GM23248 (cell line): ENCODE data around the gene ERICH3. TPM values are rescaled to one million over a fixed set of nuclear protein-coding genes. Genes with fewer than 3 reads are reported as not detected.

Source experiments
- DNase-seq: peaks from one replicate; pipeline ENCODE4 v3.0.0-alpha.2; 2015
- H2AFZ ChIP-seq: fragments of 200-600 bp; sonication (generic); 2 replicates; pipeline ENCODE4 v1.6.1; 2016; ENCODE audit warnings: antibody characterized with exemption
- H3F3A ChIP-seq: fragments of 200-600 bp; sonication (generic); 2 replicates; pipeline ENCODE4 v1.6.1; 2016; ENCODE audit warnings: mild to moderate bottlenecking, antibody characterized with exemption, mixed run types; ENCODE audit not compliant: insufficient read depth
- H3K27ac ChIP-seq: fragments of 200-600 bp; sonication (generic); 2 replicates; pipeline ENCODE4 v1.5.1; 2016; ENCODE audit warnings: mild to moderate bottlenecking
- H3K27me3 ChIP-seq: fragments of 200-600 bp; sonication (generic); replicated peaks from 2 replicates; pipeline ENCODE4 v1.6.1; 2016; ENCODE audit warnings: mild to moderate bottlenecking; ENCODE audit not compliant: insufficient read depth
- H3K36me3 ChIP-seq: fragments of 200-600 bp; sonication (generic); 2 replicates; pipeline ENCODE4 v1.6.1; 2016; ENCODE audit warnings: low read depth, mild to moderate bottlenecking
- H3K4me1 ChIP-seq: fragments of 200-600 bp; sonication (generic); 2 replicates; pipeline ENCODE4 v1.6.1; 2016; ENCODE audit warnings: mild to moderate bottlenecking; ENCODE audit not compliant: insufficient read depth
- H3K4me2 ChIP-seq: fragments of 200-600 bp; sonication (generic); one replicate; pipeline ENCODE4 v1.6.1; 2016; ENCODE audit warnings: mild to moderate bottlenecking; ENCODE audit not compliant: unreplicated experiment
- H3K4me3 ChIP-seq: fragments of 200-600 bp; sonication (generic); 2 replicates; pipeline ENCODE4 v1.5.1; 2016; ENCODE audit warnings: mild to moderate bottlenecking
- H3K79me2 ChIP-seq: fragments of 200-600 bp; sonication (generic); 2 replicates; pipeline ENCODE4 v1.6.1; 2016; ENCODE audit warnings: mild to moderate bottlenecking; ENCODE audit not compliant: insufficient read depth
- H3K9ac ChIP-seq: fragments of 200-600 bp; sonication (generic); 2 replicates; pipeline ENCODE4 v1.6.1; 2016; ENCODE audit warnings: mild to moderate bottlenecking
- H3K9me2 ChIP-seq: fragments of 200-600 bp; sonication (generic); 2 replicates; pipeline ENCODE4 v1.6.1; 2016; ENCODE audit warnings: mixed run types, mild to moderate bottlenecking, moderate library complexity; ENCODE audit not compliant: insufficient read depth
- H3K9me3 ChIP-seq: fragments of 200-600 bp; sonication (generic); one replicate; pipeline ENCODE4 v1.6.1; 2017; ENCODE audit warnings: low read depth
- H4K20me1 ChIP-seq: fragments of 200-600 bp; sonication (generic); 2 replicates; pipeline ENCODE4 v1.6.0; 2016; ENCODE audit not compliant: insufficient read depth
- EZH2 ChIP-seq: fragments of 200-600 bp; sonication (generic); IDR thresholded peaks from 2 replicates; pipeline ENCODE4 v1.6.1; 2018; ENCODE audit warnings: antibody characterized with exemption, mild to moderate bottlenecking; ENCODE audit not compliant: insufficient read depth, poor library complexity, severe bottlenecking
- EZH2phosphoT487 ChIP-seq: fragments of 200-600 bp; sonication (generic); IDR thresholded peaks from 2 replicates; pipeline ENCODE4 v1.6.1; 2018; ENCODE audit warnings: antibody characterized with exemption, moderate library complexity, mild to moderate bottlenecking, low read depth; ENCODE audit not compliant: insufficient read depth
- WGBS, 2 experiments: methylation state at CpG; one replicate each; pipeline ENCODE4 v1.1.6; 2015 to 2017; ENCODE audit warnings: low lambda C conversion rate in 2 of 2, low coverage in 1 of 2; ENCODE audit errors: missing lambda C conversion rate in 2 of 2; 5-methylcytosine and 5-hydroxymethylcytosine counted together
- in situ Hi-C: fragments of 300-500 bp; cut with MboI; formaldehyde crosslinking; loops from 2 replicates; pipeline ENCODE4 v1.15.0; 2020
- polyA plus RNA-seq: library from polyadenylated mRNA; unstranded; fragments of >200 nt; fragmentation: Nextera tagmentation; extraction: Ambion mirVana; gene quantifications from 2 replicates; pipeline ENCODE4 v1.2.1, GENCODE V29; 2016
- total RNA-seq: library from RNA; depleted of rRNA; stranded (reverse); fragments of >200 nt; shearing (Covaris generic); gene quantifications from 2 replicates; pipeline ENCODE4 v1.2.3, GENCODE V29; 2014

ERICH3 gene
- total and polyA plus RNA-seq, 2 experiments from 2014 or later: not detected

DNA sequence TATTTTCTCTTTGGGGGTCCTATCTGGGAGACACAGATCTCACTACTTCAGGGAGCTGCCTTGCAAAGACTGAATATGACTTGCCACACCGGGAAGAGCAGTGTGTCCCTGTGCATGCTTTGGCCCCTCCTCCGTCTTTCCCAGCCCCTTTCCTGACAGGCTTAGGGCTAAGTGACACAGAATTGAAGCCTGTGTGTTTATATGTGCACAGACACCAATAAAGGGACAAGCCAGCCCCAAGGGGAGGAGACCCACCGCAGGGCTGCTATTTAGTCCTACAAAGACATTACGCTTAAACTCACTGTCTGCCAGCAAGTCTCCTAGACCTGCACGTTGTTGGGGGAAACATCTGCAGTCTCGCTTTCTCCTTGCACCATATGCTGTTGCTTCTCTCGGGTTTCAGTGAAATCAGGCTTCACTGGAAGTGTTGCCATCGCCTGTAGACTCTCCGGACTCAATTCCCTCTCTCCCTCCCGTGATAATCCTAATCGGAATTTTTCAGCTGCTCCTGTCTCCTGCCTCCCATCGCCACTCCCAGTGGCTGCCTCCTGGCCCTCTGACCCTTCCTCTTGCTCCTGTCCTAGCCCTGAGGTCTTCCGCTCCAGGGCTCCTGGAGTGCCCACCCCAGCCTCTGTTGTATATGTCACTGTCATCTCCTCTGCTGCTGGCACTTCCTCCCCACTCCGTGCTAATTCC, 102.6 kb downstream of the ERICH3 start:
- H3K27me3 ChIP-seq: peaks cover 13% of the 10 kb centered on the region; the same call in 1 of the 2 replicates
- H3K27ac ChIP-seq: no peak overlapping the region
- no peaks in the 10 kb centered on the region for H3K36me3 ChIP-seq
- no peak overlapping the region for H3K9ac ChIP-seq
- H3K4me3 ChIP-seq: no peak overlapping the region
- H3F3A ChIP-seq: no peaks in the 10 kb centered on the region
- 11 to 13% methylated on average over 14 of the region's 14 CpGs for WGBS, 2 experiments
- H3K9me3 ChIP-seq: no peaks in the 10 kb centered on the region
- in situ Hi-C loops: no loop called here
- no peaks in the 10 kb centered on the region for H3K9me2 ChIP-seq
- no peak overlapping the region for H3K4me2 ChIP-seq
- no peaks in the 10 kb centered on the region for H4K20me1 ChIP-seq
- DNase-seq: no peak
- H3K4me1 ChIP-seq: no peaks in the 10 kb centered on the region
- no peak overlapping the region for H2AFZ ChIP-seq
- TF ChIP-seq EZH2 (no peak), EZH2phosphoT487 (no peak)
- H3K79me2 ChIP-seq: no peaks in the 10 kb centered on the region

DNA sequence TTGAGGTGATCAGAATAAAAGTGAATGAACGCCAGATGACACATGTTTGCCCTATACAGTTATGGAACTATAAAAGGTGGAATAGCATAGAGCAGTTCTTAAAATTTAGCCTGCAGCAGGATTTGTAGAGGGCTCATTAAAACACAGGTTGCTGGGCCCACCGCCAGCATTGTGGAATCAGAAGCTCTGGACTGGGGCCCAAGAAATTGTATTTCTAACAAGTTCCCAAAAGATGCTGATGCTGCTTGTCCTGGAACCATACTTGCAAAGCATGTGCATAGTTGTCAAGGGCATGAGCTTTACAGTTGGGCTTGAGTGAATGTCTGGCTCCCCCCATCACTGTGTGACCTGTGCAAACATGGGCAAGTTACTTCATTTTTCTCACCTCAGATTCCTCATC, 123.7 kb downstream of the ERICH3 start:
- Histone ChIP-seq H3K4me3 (no peak overlapping the region), H2AFZ (no peak overlapping the region), H3K9me3 (no peaks in the 10 kb centered on the region), H3K36me3 (no peaks in the 10 kb centered on the region), H3K9ac (no peak overlapping the region), H3K9me2 (no peaks in the 10 kb centered on the region), H3F3A (no peaks in the 10 kb centered on the region), H3K4me1 (no peaks in the 10 kb centered on the region), H3K27ac (no peak overlapping the region), H4K20me1 (no peaks in the 10 kb centered on the region), H3K27me3 (no peaks in the 10 kb centered on the region), H3K79me2 (no peaks in the 10 kb centered on the region), H3K4me2 (no peak overlapping the region)
- no peak for DNase-seq
- in situ Hi-C loops: no loop called here
- no peak for TF ChIP-seq EZH2
- no peak for TF ChIP-seq EZH2phosphoT487
- 56 to 61% methylated on average over 2 of the region's 2 CpGs for WGBS, 2 experiments

DNA sequence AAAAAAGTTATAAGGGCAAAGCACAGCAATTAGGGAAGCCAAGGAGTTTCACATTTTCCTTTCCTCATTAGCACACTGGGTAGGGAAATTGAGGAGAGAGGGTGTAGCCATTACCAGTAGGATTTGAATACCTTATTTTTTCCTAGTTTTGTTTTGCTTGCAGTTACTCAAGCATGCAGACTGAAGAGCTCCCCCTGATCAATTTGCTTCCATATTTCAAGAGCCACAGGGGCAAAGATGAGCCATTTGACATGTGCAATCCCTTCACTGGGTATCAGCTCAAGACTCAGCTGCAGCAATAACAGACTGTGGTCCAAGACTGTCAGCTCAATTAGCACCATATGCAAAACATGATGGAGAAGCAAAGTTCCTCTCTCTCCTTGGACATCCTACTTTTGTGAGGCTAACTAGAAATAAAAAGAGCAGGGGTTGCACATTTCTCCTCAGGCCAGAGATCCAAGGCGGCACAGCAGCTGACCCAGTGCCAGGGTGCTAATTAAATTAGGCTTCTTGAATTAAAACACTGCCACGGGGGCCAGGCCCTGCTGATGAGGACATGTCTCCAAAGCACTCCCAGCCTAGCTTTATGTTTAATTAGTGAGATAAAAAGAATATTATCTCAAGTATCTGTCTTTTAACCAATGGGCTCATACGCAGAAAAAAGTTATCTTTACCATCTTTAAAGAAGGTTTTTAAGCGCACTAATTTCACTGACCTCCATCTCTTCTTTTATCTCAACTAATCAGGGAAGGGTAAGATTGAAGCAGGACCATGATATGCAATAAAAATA, 124.4 kb downstream of the ERICH3 start:
- H3K4me2 ChIP-seq: no peak overlapping the region
- no peak for DNase-seq

DNA sequence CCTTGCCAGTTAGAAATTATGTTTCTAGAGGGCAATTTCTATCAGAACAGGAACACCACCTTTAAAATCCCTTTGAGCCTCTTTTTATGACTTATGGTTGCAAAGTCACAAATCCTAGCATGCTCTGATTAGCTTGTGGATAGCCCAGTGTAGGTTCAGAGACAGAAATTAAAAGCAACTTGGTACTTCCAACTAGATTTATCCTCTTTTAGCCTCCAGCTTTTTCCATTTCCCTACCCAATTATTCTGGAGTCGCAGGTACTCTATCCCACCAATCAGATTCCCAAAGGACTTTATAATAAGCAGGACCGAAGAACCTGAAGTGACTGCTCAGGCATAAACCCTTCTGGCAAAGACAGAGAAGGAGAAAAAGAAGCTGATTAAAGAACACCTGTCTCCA, 127.8 kb downstream of the ERICH3 start:
- TF ChIP-seq EZH2phosphoT487 (no peak), EZH2 (no peak)
- Histone ChIP-seq H3K4me1 (no peaks in the 10 kb centered on the region), H3K36me3 (no peaks in the 10 kb centered on the region), H3K79me2 (no peaks in the 10 kb centered on the region), H3F3A (no peaks in the 10 kb centered on the region), H3K4me3 (no peak overlapping the region), H3K9me3 (no peaks in the 10 kb centered on the region), H4K20me1 (no peaks in the 10 kb centered on the region), H3K4me2 (no peak overlapping the region), H2AFZ (no peak overlapping the region), H3K27ac (no peak overlapping the region), H3K9ac (no peak overlapping the region), H3K9me2 (no peaks in the 10 kb centered on the region), H3K27me3 (no peaks in the 10 kb centered on the region)
- DNase-seq: no peak
- in situ Hi-C loops: no loop called here
- WGBS, 2 experiments: 42 to 51% methylated on average over 2 of the region's 2 CpGs

More for the DNA sequence above, 124.4 kb downstream of the ERICH3 start:
- TF ChIP-seq EZH2 (no peak), EZH2phosphoT487 (no peak)
- Histone ChIP-seq H3K4me3 (no peak overlapping the region), H3K9me3 (no peaks in the 10 kb centered on the region), H3K27ac (no peak overlapping the region), H3K9me2 (no peaks in the 10 kb centered on the region), H3K27me3 (no peaks in the 10 kb centered on the region), H3F3A (no peaks in the 10 kb centered on the region), H3K4me1 (no peaks in the 10 kb centered on the region), H2AFZ (no peak overlapping the region), H3K9ac (no peak overlapping the region), H4K20me1 (no peaks in the 10 kb centered on the region), H3K79me2 (no peaks in the 10 kb centered on the region), H3K36me3 (no peaks in the 10 kb centered on the region)
- 26 to 29% methylated on average over 4 of the region's 4 CpGs for WGBS, 2 experiments
- in situ Hi-C loops: no loop called here
